ENCODE measurements around the gene ASCC1.
"Not testable (repeated sequence)": the region's sequence is repeated elsewhere in the genome, so short reads cannot be mapped to it uniquely, and the experiment has no call there.

ASCC1 gene

GRCh38 chr10:72123616-72124015, 92.5 kb downstream of the ASCC1 start:
- no peak for FAIRE-seq

- FAIRE-seq: no peak
These were observed 93.9 kb downstream of the ASCC1 start for GRCh38 chr10:72122221-72122620.

GRCh38 chr10:72121389-72121788, 94.7 kb downstream of the ASCC1 start:
- no peak for FAIRE-seq

GRCh38 chr10:72116372-72116771, 99.7 kb downstream of the ASCC1 start:
- no peak for FAIRE-seq

- FAIRE-seq: no peak
These were observed 101.2 kb downstream of the ASCC1 start for GRCh38 chr10:72114706-72115450.

GRCh38 chr10:72110673-72111401, 105.2 kb downstream of the ASCC1 start:
- FAIRE-seq: no peak

GRCh38 chr10:72109636-72110157, 106.4 kb downstream of the ASCC1 start:
- no peak for FAIRE-seq

GRCh38 chr10:72108830-72109635, 107.0 kb downstream of the ASCC1 start:
- FAIRE-seq: no peak

- FAIRE-seq: not testable (repeated sequence)
These were observed 108.1 kb downstream of the ASCC1 start for GRCh38 chr10:72108004-72108370.

- FAIRE-seq: no peak
These were observed 108.6 kb downstream of the ASCC1 start for GRCh38 chr10:72107325-72108003.

GRCh38 chr10:72106896-72107295, 109.2 kb downstream of the ASCC1 start:
- no peak for FAIRE-seq

- no peak for FAIRE-seq
These were observed 109.8 kb downstream of the ASCC1 start for GRCh38 chr10:72106154-72106849.

- FAIRE-seq: no peak
These were observed 110.4 kb downstream of the ASCC1 start for GRCh38 chr10:72105710-72106109.

- no peak for FAIRE-seq
These were observed 111.0 kb downstream of the ASCC1 start for GRCh38 chr10:72105098-72105475.

GRCh38 chr10:72104472-72105097, 111.5 kb downstream of the ASCC1 start:
- FAIRE-seq: no peak

GRCh38 chr10:72099600-72099921, 116.5 kb downstream of the ASCC1 start:
- no peak for FAIRE-seq

- no peak for FAIRE-seq
These were observed 117.1 kb downstream of the ASCC1 start for GRCh38 chr10:72098836-72099599.

- no peak for FAIRE-seq
These were observed 117.7 kb downstream of the ASCC1 start for GRCh38 chr10:72098301-72098835.

GRCh38 chr10:72097448-72098300, 118.4 kb downstream of the ASCC1 start:
- no peak for FAIRE-seq
